Nephron progenitor cell (in vitro differentiated cells): ENCODE data around the gene MYO1B.

Source experiments
- DNase-seq: peaks from one replicate; pipeline ENCODE4 v3.0.0; 2021
- H3K27ac Mint-ChIP-seq: 2 replicates; pipeline ENCODE4 v1.8.0; 2021; ENCODE audit warnings: mild to moderate bottlenecking, moderate library complexity, mixed read lengths
- H3K27me3 Mint-ChIP-seq: 2 replicates; pipeline ENCODE4 v1.8.0; 2021; ENCODE audit warnings: mild to moderate bottlenecking, low read depth, mixed read lengths; ENCODE audit not compliant: poor library complexity
- H3K36me3 Mint-ChIP-seq: 2 replicates; pipeline ENCODE4 v1.8.0; 2021; ENCODE audit warnings: low read depth, mixed read lengths
- H3K4me1 Mint-ChIP-seq: 2 replicates; pipeline ENCODE4 v1.8.0; 2021; ENCODE audit warnings: mixed read lengths
- H3K4me3 Mint-ChIP-seq: 2 replicates; pipeline ENCODE4 v1.8.0; 2021; ENCODE audit warnings: mild to moderate bottlenecking, moderate library complexity, mixed read lengths
- H3K9me3 Mint-ChIP-seq: 2 replicates; pipeline ENCODE4 v1.8.0; 2021; ENCODE audit warnings: mild to moderate bottlenecking, moderate library complexity, mixed read lengths
- CTCF ChIP-seq: fragments of 200-600 bp; sonication (generic); IDR thresholded peaks from 2 replicates; pipeline ENCODE4 v1.5.0; 2021; ENCODE audit warnings: antibody characterized with exemption

MYO1B gene

DNA sequence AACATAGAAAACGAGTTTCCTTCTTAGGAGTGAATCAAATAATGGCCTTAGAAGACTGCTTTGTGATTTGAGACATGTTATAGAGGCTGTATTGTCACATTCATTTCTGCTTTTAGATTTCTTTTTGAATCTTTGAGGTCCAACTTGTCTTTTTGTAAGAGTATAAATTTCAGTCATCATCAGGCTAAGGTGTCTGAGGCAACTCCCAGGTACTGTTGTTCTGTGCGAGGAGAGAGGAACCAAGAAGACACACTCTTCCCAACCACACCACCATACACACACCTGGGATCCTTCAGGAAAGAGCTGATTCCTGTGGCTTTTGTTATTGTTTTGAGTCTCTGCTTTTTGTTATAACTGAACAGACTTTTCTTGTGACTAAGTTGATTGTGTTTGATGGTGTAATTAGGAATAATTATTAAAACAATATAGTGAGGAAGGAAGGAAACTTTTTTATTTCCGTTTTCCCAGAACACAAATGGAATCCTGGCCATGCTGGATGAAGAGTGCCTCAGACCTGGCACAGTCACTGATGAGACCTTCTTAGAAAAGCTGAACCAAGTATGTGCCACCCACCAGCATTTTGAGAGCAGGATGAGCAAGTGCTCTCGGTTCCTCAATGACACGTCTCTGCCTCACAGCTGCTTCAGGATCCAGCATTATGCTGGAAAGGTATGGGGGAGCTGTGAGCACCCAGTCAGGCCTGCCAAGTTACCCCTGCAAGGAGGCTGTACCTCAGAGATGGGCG, 140.4 kb downstream of the MYO1B start:
- Mint-ChIP-seq H3K4me1 (peaks cover 5% of the 10 kb centered on the region), H3K36me3 (peaks cover 70% of the 10 kb centered on the region), H3K27me3 (no peaks in the 10 kb centered on the region), H3K4me3 (no peak overlapping the region), H3K9me3 (no peaks in the 10 kb centered on the region), H3K27ac (no peak overlapping the region)
- no peak for TF ChIP-seq CTCF
- DNase-seq = no peak

DNA sequence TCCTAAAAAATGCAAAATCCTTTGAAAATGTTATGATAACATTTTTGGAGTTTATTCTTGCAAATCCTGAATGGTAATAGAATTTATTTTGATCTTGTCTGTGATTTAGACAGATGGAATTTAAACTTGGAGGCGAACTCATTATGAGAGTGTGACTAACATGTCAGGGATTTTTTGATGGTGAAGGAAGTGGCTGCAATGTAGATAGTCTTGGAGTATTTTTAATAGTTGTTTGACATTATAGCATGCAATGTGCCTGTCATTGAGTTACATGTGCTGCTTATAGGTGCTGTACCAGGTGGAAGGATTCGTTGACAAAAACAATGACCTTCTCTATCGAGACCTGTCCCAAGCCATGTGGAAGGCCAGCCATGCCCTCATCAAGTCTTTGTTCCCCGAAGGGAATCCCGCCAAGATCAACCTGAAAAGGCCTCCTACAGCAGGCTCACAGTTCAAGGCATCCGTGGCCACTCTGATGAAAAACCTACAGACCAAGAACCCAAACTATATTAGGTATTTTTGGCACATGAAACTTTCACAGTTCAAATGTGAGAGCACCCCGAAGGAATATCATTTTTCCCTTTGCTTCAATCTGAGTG, 141.8 kb downstream of the MYO1B start:
- Mint-ChIP-seq H3K27ac (no peak overlapping the region), H3K27me3 (no peaks in the 10 kb centered on the region), H3K4me1 (peaks cover 5% of the 10 kb centered on the region), H3K4me3 (no peak overlapping the region), H3K36me3 (peaks cover 71% of the 10 kb centered on the region), H3K9me3 (no peaks in the 10 kb centered on the region)
- no peak for DNase-seq
- no peak for TF ChIP-seq CTCF

DNA sequence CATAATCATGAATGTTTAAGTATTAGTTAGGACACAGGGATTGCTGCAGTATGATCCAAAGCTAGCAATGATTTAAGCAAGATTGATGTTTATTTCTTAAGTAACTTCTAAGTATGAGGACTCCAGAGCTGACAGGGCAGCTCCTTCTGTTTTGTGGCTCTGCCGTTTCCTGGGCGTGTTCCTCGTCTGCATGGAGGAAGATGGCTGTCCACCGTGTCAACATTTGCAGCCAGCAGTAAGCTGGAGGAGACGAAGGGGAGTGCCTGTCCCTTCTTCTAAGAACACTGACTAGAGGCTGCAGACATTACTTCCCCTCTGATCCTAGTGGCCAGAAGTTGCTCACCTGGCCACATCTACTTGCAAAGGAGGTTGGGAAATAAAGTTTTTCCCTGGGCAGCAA, 144.1 kb downstream of the MYO1B start:
- peaks cover 84% of the 10 kb centered on the region for H3K36me3 Mint-ChIP-seq
- H3K27ac Mint-ChIP-seq = peak overlapping the region; percentile 66
- no peaks in the 10 kb centered on the region for H3K27me3 Mint-ChIP-seq
- H3K4me1 Mint-ChIP-seq = peaks cover 5% of the 10 kb centered on the region
- no peak for TF ChIP-seq CTCF
- no peak overlapping the region for H3K4me3 Mint-ChIP-seq
- no peaks in the 10 kb centered on the region for H3K9me3 Mint-ChIP-seq
- DNase-seq = no peak

GRCh38 chr2:191391171-191391570, 146.0 kb downstream of the MYO1B start:
- Mint-ChIP-seq H3K9me3 (peaks cover 4% of the 10 kb centered on the region), H3K4me3 (no peak overlapping the region), H3K36me3 (peaks cover 88% of the 10 kb centered on the region), H3K27ac (no peak overlapping the region), H3K4me1 (no peaks in the 10 kb centered on the region), H3K27me3 (no peaks in the 10 kb centered on the region)
- no peak for DNase-seq
- no peak for TF ChIP-seq CTCF

GRCh38 chr2:191394043-191394442, 148.8 kb downstream of the MYO1B start:
- peaks cover 14% of the 10 kb centered on the region for H3K9me3 Mint-ChIP-seq
- no peak for TF ChIP-seq CTCF

GRCh38 chr2:191396794-191397193, 151.6 kb downstream of the MYO1B start:
- no peak overlapping the region for H3K4me3 Mint-ChIP-seq
- TF ChIP-seq CTCF = no peak
- peaks cover 25% of the 10 kb centered on the region for H3K9me3 Mint-ChIP-seq
- H3K4me1 Mint-ChIP-seq = no peaks in the 10 kb centered on the region
- no peak for DNase-seq
- no peak overlapping the region for H3K27ac Mint-ChIP-seq
- H3K27me3 Mint-ChIP-seq = no peaks in the 10 kb centered on the region
- peaks cover 84% of the 10 kb centered on the region for H3K36me3 Mint-ChIP-seq

More at GRCh38 chr2:191394043-191394442, 148.8 kb downstream of the MYO1B start:
- DNase-seq = no peak
- Mint-ChIP-seq H3K4me3 (no peak overlapping the region), H3K27ac (peak overlapping the region; percentile 72), H3K4me1 (no peaks in the 10 kb centered on the region), H3K36me3 (peaks cover 84% of the 10 kb centered on the region), H3K27me3 (no peaks in the 10 kb centered on the region)
